Choroid plexus epithelial cell (primary cell): ENCODE data around the gene CFAP20.

Experiments
- DNase-seq: peaks from one replicate; pipeline ENCODE4 v3.0.0-alpha.2; 2010; ENCODE audit warnings: low read depth
- H3K4me3 ChIP-seq: 2 replicates; pipeline ENCODE4 v1.5.1; 2011; ENCODE audit warnings: low read depth, mild to moderate bottlenecking, control low read depth, low read length, moderate library complexity
- CTCF ChIP-seq: conservative IDR thresholded peaks from 2 replicates; pipeline ENCODE4 v1.5.1; 2011; ENCODE audit warnings: low read depth, mild to moderate bottlenecking, control low read depth, inconsistent platforms, low read length, moderate library complexity

CFAP20 gene

GRCh38 chr16:58088091-58088490 lies 41.1 kb downstream of the CFAP20 start:
- no peak for DNase-seq
- H3K4me3 ChIP-seq, result no peak overlapping the region
- no peak for TF ChIP-seq CTCF

- TF ChIP-seq CTCF, result no peak
- no peak for DNase-seq
- H3K4me3 ChIP-seq, result no peak overlapping the region
Measured at GRCh38 chr16:58087209-58087913, 41.8 kb downstream of the CFAP20 start.

GRCh38 chr16:58086381-58087208 lies 42.6 kb downstream of the CFAP20 start:
- no peak for TF ChIP-seq CTCF
- H3K4me3 ChIP-seq, result no peak overlapping the region
- no peak for DNase-seq

GRCh38 chr16:58085584-58086251 lies 43.5 kb downstream of the CFAP20 start:
- no peak overlapping the region for H3K4me3 ChIP-seq
- DNase-seq, result no peak
- TF ChIP-seq CTCF, result no peak

GRCh38 chr16:58085171-58085570 lies 44.0 kb downstream of the CFAP20 start:
- no peak for TF ChIP-seq CTCF
- H3K4me3 ChIP-seq, result no peak overlapping the region
- DNase-seq, result no peak

GRCh38 chr16:58084635-58085034 lies 44.5 kb downstream of the CFAP20 start:
- DNase-seq, result no peak
- H3K4me3 ChIP-seq, result no peak overlapping the region
- no peak for TF ChIP-seq CTCF
